ENCODE data around the gene DAPK1.

DAPK1 gene

DNA sequence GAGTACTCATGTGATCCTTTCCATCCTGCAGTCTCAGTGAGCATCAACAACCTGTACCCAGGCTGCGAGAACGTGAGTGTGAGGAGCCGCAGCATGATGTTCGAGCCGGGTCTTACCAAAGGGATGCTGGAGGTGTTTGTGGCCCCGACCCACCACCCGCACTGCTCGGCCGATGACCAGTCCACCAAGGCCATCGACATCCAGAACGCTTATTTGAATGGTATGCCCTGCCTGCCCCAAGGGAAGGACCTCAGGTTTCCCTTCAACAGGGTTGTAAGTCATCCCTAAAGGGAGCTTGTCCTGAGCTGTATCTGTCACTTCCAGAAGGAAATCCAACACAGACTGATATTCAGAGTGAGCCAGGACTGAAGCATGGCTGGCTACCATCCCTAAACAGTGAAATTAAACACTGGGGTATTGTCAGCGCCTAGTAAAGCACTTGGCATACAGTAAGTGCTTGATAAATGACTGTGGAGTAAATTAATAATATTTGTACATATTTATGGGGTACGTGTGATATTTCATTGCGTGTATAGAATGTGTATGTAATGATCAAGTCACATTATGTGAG is 188.9 kb downstream of the DAPK1 start:
- DNase-seq (ENCODE audit: low read depth in 2 of 2): no peak

DNA sequence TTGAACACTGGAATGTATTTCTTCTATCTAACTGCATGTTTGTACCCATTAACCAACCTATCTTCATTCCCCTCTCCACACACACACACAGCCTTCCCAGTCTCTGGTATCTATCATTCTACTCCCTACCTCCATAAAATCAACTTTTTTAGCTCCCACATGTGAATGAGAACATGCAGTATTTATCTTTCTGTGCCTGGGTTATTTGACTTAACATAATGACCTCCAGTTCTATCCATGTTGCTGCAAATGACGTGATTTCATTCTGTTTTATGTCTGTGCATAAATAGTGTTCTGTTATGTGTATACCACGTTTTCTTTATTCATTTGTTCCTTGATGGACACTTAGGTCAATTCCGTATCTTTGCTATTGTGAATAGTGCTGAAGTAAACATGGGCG is 189.5 kb downstream of the DAPK1 start:
- DNase-seq (ENCODE audit: low read depth in 2 of 2): no peak

DNA sequence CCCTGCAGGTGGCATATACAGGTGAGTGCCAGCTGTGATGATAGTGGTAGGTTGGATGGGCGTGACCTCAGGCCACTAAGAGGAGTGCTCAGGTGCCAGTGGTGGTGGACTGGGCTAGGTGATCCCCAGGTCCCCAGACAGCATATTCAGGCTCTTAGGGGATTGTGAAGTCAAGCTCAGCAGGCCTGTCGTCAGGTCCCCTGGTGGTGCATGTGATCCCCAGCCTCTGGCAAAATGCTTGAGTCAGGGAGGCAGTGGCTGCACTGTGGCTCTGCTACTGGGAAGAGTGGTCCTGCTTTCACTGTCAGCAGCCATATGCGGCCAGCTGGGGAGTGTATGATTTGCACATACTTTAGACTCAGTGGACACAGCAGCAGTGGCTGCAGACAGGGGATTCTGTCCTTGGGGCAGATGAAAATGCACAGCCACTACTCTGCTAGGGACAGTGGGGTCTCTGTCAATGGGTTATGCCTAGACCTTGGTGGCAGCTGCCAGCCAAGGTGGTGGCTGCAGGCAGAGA is 196.6 kb downstream of the DAPK1 start:
- no peak for DNase-seq (ENCODE audit: low read depth in 2 of 2)

DNA sequence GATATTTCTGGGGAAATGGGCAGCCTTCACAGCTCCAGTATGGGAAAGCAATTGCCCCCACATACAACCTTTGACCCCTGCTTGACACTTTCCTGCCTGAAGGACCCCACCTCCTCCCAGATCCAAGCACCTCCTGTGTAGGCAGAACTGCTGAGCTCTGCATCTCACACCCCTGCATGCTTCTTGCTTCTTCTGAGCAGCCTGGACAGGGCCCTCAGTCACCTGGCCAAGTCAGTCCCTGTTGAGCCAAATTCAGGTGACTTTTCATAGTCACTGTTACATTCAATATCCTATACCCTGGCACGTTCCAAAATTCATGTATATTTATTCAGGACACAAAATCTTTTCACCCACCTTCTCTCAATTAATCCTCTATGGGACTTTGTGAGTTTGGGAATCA is 197.9 kb downstream of the DAPK1 start:
- no peak for DNase-seq (ENCODE audit: low read depth in 2 of 2)

DNA sequence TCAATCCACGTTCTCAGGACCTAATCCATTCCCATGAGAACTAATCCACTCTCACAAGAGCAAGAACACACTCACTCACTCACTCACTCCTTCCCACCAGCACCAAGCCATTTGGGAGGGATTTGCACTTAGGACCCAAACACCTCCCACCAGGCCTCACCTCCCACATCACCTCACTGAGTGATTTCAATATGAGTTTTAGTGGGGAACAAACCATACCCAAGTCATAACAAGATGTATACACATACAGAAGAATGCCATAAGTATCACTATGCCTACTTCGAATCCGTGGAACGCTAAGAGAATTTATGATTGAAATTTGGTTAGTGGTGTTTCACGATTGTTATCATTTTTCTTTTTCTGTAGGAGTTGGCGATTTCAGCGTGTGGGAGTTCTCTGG is 199.0 kb downstream of the DAPK1 start:
- DNase-seq (ENCODE audit: low read depth in 2 of 2): no peak

DNA sequence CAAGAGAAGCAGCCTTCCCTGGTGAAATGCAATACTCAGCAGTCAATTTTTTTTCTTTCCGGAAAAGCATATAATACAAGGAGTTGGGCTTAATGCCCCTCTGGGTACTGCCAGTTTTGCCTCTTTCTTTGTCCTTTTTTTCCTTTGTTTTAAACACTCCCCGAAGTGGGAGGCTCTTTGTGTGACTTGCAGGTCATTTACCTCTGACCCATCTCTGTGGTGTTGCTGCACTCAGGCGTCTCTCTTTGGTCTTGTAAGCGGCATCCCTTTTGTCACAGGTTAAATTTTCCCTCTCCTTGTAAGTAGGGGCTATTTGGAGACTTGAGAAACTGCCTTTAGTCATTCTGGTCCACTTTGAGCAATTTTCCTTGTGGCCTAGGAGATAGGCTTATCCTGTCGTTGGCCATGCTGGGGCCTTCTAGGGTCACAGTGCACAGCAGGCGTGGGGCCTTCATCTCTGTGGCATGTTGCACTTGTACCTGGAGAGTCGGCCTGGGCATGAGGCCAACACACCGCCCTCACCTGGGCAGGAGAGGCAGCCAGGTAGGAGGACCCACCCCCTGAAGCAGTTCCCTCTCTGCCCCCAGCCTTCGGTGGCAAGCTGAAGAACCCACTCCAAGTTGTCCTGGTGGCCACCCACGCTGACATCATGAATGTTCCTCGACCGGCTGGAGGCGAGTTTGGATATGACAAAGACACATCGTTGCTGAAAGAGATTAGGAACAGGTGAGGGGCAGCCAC is 200.6 kb downstream of the DAPK1 start:
- DNase-seq (ENCODE audit: low read depth in 2 of 2): no peak

DNA sequence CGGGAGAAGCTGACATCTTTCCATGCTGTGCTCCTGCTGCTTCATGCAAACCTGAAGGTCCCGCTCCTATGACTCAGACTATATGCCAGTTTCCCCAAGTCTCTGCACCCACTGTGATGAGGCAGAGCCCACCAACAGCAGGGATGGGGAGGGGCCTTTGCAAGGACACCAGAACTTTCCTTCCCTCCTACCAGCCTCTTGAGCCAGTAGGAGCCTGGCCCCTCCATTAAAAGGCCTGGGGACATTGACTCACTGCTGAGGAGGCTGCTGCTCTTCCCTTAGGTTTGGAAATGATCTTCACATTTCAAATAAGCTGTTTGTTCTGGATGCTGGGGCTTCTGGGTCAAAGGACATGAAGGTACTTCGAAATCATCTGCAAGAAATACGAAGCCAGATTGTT is 202.2 kb downstream of the DAPK1 start:
- no peak for DNase-seq (ENCODE audit: low read depth in 2 of 2)

DNA sequence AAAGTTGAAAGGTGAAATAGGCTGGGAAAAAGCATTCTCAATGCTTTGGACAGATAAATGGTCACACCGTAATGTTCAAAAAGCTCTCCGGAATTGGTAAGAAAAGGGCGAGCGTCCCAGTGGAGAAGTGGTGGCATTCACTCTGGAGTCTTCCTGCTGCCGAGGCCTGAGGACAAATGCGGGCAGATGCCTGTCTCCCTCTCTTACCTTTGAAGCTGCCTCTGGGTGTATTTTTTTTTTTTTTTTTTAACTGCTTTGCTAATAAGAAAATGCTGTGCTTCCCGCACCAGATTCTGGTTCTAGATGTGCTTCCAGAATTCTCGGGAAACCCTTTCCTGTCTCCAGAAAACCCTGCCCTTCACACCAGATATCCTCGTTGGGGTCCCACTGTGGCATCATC is 203.8 kb downstream of the DAPK1 start:
- no peak for DNase-seq (ENCODE audit: low read depth in 2 of 2)

DNA sequence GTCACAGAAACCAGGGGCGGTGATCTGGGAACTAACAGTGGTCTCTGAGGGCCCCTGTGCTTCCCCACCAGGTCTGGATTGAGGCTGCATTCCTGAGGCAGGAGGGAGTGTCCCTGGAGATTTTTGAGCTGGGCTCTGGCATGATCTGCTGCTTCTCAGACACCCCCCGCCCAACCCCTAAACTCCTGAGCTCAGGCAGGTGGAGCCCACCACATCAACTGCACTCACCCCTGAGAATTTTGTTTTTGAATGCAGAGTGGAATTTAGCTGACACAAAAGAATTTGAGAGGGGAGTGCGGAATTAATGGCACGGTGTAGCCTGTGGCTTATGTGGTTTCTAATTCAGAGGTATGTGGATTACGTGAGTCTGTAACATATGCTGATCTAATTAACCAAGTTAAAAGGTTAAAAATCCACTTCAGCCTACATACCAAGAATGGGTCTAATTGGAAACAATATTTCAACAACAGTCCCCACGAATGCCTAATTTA is 204.3 kb downstream of the DAPK1 start:
- no peak for DNase-seq (ENCODE audit: low read depth in 2 of 2)

DNA sequence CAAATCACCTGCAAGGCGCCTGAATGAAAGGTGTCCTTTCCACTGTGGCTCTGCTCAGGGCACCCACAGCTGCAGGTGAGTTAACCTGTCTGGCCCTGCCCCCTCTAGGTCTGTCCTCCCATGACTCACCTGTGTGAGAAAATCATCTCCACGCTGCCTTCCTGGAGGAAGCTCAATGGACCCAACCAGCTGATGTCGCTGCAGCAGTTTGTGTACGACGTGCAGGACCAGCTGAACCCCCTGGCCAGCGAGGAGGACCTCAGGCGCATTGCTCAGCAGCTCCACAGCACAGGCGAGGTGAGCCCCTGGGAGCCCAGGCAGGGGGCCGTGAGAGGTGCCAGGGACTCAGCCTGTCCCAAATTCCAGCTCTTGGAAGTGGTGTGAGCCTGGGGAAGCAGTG is 205.3 kb downstream of the DAPK1 start:
- DNase-seq (ENCODE audit: low read depth in 2 of 2): no peak

DNA sequence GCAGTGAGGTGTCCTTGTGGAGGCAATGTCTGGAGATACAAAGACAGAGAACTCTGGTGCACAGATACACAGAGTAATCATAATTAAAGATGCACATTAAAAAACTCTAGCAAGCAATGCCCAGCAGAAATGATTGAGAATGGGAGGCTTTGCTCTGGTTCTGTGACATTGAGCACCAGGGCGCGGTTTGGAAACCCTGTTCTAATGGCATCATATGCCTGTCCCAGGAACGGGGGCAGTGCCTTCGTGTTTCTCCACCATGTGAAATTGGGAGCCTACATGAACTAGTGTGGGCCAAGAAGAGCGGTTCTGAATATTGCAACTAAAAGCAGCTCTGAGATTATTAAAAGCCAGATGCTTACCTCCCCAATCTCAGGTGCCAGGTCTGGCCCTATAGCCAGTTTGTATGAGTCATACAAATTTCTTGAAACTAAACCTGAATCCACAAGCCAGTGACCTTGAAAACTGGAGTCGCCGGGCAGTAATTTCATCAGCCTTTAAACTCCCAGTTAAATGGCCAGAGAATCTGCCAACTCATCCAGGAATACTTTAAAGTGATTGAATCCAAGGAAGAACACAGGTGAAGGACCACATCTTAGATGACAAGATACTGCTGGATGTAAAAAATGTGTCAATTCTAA is 206.1 kb downstream of the DAPK1 start:
- DNase-seq (ENCODE audit: low read depth in 2 of 2): no peak

DNA sequence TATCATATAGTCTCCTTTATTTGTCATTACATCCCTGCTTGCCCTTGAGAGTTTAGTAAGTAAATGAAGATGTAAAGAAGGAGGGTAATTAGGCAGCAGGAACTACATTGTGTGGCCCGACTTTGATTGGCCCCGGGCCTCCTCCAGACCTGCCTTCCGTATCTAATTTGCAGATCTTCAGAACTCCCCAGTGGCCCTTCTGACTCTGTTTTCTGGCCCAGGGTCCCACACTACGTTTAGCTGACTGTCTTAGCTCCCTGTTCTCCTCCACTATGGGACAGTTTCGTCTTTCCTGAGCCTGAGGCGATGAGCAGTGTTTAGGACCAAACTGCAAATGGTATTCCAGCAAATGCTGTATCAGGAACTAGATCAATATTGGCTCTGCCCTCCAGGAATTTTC is 206.7 kb downstream of the DAPK1 start:
- DNase-seq (ENCODE audit: low read depth in 2 of 2): no peak

DNA sequence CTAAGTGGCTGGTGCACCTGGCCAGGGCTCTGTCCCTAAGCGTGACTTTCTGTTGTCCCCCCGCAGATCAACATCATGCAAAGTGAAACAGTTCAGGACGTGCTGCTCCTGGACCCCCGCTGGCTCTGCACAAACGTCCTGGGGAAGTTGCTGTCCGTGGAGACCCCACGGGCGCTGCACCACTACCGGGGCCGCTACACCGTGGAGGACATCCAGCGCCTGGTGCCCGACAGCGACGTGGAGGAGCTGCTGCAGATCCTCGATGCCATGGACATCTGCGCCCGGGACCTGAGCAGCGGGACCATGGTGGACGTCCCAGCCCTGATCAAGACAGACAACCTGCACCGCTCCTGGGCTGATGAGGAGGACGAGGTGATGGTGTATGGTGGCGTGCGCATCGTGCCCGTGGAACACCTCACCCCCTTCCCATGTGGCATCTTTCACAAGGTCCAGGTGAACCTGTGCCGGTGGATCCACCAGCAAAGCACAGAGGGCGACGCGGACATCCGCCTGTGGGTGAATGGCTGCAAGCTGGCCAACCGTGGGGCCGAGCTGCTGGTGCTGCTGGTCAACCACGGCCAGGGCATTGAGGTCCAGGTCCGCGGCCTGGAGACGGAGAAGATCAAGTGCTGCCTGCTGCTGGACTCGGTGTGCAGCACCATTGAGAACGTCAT is 208.5 kb downstream of the DAPK1 start:
- DNase-seq (ENCODE audit: low read depth in 2 of 2): no peak

DNA sequence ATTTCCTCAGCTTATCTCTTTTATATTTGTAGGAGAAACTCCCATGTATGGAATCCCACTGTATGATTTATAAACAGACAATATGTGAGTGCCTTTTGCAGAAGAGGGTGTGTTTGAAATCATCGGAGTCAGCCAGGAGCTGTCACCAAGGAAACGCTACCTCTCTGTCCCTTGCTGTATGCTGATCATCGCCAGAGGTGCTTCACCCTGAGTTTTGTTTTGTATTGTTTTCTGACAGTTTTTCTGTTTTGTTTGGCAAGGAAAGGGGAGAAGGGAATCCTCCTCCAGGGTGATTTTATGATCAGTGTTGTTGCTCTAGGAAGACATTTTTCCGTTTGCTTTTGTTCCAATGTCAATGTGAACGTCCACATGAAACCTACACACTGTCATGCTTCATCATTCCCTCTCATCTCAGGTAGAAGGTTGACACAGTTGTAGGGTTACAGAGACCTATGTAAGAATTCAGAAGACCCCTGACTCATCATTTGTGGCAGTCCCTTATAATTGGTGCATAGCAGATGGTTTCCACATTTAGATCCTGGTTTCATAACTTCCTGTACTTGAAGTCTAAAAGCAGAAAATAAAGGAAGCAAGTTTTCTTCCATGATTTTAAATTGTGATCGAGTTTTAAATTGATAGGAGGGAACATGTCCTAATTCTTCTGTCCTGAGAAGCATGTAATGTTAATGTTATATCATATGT is 210.3 kb downstream of the DAPK1 start:
- DNase-seq (ENCODE audit: low read depth in 2 of 2): no peak

DNA sequence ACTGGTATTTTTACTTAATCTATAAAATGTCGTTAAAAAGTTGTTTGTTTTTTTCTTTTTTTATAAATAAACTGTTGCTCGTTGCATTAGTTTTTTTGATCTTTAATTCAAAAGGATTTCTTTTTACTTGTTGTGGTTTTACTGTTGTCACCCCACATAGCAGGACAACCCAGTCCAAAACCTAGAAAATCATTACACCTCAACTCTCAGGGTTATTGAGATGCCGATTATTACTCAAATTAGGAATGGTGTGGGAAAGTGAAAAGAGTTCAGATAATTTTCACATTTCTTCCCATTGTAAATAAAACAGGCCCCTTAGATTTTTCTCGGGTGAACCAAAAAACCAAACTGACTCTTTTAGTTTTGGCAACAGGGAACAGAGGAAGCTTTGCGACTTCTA is 210.9 kb downstream of the DAPK1 start:
- DNase-seq (ENCODE audit: low read depth in 2 of 2): no peak

DNA sequence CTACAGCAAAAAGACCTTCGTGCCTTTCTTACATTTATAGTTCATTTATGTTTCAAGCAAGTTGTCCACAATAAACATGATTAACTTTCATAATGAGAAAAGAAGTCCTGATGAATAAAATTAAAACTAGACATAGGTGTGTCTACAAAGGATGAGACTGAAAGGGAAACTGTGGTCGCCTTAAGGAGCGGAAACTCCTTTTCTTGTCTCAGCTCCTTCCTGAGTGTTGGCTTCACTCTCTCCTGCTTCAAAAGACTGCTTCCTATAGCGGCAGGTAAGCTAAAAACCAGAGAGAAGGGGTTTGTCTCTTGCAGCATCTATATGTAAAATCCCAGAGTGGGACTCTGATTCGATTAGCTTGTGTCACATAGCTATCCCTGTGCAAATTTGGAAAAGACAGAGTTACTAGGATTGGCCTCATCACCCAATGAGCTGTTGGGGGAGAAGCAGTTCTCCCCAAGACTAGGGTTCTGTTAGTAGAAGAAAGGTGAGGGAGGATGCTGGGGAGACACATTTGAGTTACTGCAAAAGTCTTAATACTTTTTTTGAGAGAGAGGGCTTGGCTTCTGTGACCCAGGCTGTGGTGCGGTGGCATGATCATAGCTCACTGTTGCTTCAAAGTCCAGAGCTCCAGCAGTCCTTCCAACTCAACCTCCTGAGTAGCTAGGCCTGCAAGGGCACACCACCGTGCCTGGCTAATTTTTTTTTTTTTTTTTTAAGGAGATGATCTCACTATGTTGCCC is 211.5 kb downstream of the DAPK1 start:
- no peak for DNase-seq (ENCODE audit: low read depth in 2 of 2)

DNA sequence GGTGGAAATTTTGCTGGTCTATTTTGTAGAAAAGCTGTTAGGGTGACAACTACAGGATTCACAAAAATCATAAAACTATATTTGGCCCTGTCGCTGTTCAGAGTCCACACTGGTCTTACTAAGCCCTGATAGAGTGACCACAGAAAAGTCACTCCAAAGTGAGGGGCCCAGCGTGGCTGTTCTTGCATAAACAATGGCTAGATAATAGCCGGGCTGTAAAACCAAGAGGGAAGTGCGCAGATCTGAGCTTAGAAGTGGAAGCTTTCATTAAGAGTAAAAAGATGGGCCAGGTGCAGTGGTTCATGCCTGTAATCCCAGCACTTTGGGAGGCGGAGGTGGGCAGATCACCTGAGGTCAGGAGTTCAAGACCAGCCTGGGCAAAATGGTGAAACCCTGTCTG is 212.8 kb downstream of the DAPK1 start:
- no peak for DNase-seq (ENCODE audit: low read depth in 2 of 2)

DNA sequence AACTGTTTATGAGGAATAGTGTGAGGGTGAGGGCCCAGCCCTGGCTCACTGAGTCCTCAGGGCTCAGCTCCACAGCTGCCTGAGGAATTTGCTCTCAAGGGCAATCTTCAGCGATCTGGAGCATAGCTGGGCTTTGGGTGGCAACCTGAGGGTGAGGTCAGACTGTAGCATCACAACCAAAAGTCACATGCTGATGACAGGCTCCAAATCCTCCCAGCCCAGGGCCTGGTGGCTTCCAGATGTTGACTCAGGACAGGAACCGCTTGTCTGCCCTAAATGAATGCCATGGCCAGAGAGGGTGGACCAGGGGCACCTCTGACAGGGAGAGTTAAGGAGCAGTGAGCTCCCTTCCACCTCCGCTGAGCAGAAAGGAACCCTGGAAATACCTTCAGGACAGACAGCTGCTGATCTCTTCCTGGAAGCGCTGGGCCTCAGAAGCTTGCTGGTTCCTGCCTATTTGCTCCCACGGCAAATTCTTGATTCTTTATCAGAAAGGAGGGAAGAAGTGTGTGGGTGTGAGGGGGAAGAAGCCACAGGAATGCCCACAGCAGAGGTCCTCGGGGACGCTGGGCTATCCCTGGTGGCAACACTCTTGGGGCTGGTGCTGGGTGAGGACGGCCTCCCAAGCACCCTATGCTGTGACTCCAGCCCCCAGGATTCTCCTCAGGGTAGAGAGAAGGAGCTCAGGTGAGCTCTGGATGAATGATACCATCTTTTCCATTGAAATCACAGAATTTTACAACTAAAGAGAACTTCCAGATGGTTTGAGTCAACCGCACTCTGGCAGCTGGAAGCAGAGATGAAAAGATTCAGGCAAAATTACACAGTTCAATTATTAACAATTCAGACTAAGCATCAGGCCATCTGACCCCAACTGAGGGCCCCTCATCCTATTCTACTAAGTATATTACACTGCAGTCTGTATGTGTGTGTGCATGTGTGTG is 214.5 kb downstream of the DAPK1 start:
- no peak for DNase-seq (ENCODE audit: low read depth in 2 of 2)

DNA sequence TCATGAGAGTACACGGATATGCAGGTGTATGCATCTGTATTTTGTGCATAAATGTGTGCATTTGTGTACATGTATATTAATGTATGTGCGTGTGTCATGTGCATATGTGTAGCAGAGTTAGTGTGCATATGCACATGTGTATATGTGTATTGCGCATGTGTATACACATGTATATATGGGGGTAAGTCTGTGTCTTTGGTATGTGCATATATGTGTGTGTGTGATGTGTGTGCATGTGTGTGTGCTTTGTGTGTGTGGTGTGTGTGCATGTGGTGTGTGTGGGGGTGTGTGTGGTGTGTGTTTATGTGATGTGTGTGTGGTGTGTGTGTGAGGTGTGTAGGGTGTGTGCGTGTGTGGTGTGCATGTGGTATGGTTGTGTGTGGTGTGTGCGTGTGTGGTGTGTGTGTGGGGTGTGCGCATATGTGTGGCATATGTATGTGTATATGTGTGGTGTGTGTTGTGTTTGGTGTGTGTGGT is 215.2 kb downstream of the DAPK1 start:
- no peak for DNase-seq (ENCODE audit: low read depth in 2 of 2)
